Mesendoderm (in vitro differentiated cells): Measurements from ENCODE around the gene ZNF831.

Experiments
- DNase-seq: peaks from one replicate; pipeline ENCODE4 v3.0.0; 2013
- H2AK5ac ChIP-seq: 2 replicates; pipeline ENCODE4 v1.6.1; 2013; ENCODE audit warnings: low read length, inconsistent platforms
- H2BK120ac ChIP-seq: 2 replicates; pipeline ENCODE4 v1.6.1; 2013; ENCODE audit warnings: low read depth, mild to moderate bottlenecking, low read length, moderate library complexity, mixed read lengths
- H2BK15ac ChIP-seq: replicated peaks from 2 replicates; pipeline ENCODE4 v1.6.1; 2013; ENCODE audit warnings: low read depth, mild to moderate bottlenecking, moderate library complexity
- H2BK5ac ChIP-seq: 2 replicates; pipeline ENCODE4 v1.6.1; 2013; ENCODE audit warnings: low read length, inconsistent platforms
- H3K18ac ChIP-seq: 2 replicates; pipeline ENCODE4 v1.6.1; 2013; ENCODE audit warnings: mild to moderate bottlenecking, low read length, mixed read lengths
- H3K23ac ChIP-seq: one replicate; pipeline ENCODE4 v1.6.1; 2013; ENCODE audit warnings: low read length
- H3K27ac ChIP-seq: 2 replicates; pipeline ENCODE4 v1.5.1; 2013; ENCODE audit warnings: low read depth, mild to moderate bottlenecking, inconsistent platforms, low read length, moderate library complexity
- H3K27me3 ChIP-seq: 2 replicates; pipeline ENCODE4 v1.6.1; 2013; ENCODE audit warnings: low read length, control low read depth, mild to moderate bottlenecking, inconsistent platforms; ENCODE audit not compliant: insufficient read depth, poor library complexity
- H3K36me3 ChIP-seq: 2 replicates; pipeline ENCODE4 v1.6.1; 2013; ENCODE audit warnings: low read length, inconsistent platforms; ENCODE audit not compliant: control insufficient read depth, insufficient read depth
- H3K4ac ChIP-seq: one replicate; pipeline ENCODE4 v1.6.1; 2013; ENCODE audit warnings: low read depth, mild to moderate bottlenecking, low read length, moderate library complexity
- H3K4me1 ChIP-seq: 2 replicates; pipeline ENCODE4 v1.6.1; 2013; ENCODE audit warnings: low read depth, low read length, inconsistent platforms; ENCODE audit not compliant: control insufficient read depth
- H3K4me2 ChIP-seq: 2 replicates; pipeline ENCODE4 v1.6.1; 2013; ENCODE audit warnings: low read length
- H3K4me3 ChIP-seq: 2 replicates; pipeline ENCODE4 v1.5.1; 2013; ENCODE audit warnings: mild to moderate bottlenecking, low read length
- H3K56ac ChIP-seq: one replicate; pipeline ENCODE4 v1.6.1; 2013; ENCODE audit warnings: low read length
- H3K79me1 ChIP-seq: 2 replicates; pipeline ENCODE4 v1.6.1; 2013; ENCODE audit warnings: low read length, inconsistent platforms
- H3K79me2 ChIP-seq: 2 replicates; pipeline ENCODE4 v1.6.1; 2013; ENCODE audit warnings: mild to moderate bottlenecking, low read length; ENCODE audit not compliant: control insufficient read depth, insufficient read depth
- H3K9ac ChIP-seq: 2 replicates; pipeline ENCODE4 v1.6.1; 2013; ENCODE audit warnings: low read length, inconsistent platforms
- H4K5ac ChIP-seq: one replicate; pipeline ENCODE4 v1.6.1; 2013; ENCODE audit warnings: low read length
- H4K8ac ChIP-seq: one replicate; pipeline ENCODE4 v1.6.1; 2013; ENCODE audit warnings: low read depth, mild to moderate bottlenecking, control low read depth, low read length, moderate library complexity
- WGBS: extraction: QIAGEN DNeasy Blood & Tissue Kit; methylation state at CpG from one replicate; pipeline ENCODE4 v1.1.7; 2013; ENCODE audit warnings: low lambda C conversion rate, missing lambda C conversion rate; ENCODE audit not compliant: insufficient coverage; ENCODE audit errors: extremely low coverage; 5-methylcytosine and 5-hydroxymethylcytosine counted together

The ZNF831 gene

DNA sequence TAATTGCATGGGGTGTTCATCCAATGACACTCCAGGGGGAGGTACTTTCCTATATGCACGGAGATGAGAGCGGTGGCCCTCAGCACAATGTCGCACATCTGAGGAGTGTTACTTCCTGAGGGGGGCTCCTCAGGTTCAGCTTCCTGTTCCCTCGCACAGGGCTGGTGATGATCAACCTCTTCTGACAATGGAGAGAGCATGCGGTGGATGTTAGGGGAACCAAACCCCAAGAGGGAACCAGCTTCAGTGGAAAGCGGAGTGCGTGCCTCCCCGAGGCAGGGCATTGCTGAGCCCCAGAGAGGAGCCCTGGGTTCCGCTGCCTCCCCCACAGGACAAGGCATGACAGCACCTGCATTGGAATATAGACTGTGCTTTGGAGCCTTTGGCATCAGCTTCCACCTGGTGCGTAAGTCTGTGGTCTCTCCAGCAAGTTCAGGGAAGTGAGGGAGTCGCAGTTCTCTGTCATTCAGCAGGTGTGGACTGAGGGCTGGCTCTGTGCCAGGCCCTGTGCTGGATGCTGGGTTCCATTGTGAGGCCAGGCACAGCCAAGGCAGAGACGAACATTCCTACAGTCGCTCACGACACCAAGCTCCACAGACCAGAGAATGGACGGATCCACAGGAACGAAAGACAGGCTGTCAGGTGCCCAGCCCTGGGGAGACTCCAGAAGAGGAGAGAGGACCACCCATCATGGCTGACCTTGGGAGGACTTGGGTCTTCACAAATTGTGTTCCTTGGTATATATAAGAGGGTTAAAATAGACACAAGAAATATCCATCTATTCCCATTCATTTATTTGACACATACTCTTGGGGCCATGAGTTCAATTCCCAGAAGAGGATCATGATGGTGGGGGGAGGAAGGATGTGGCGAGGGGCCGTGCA lies 3.9 kb upstream of the ZNF831 start:
- Histone ChIP-seq H2AK5ac (no peak overlapping the region), H3K9ac (no peak overlapping the region), H3K79me1 (no peaks in the 10 kb centered on the region), H2BK15ac (no peak overlapping the region), H3K36me3 (no peaks in the 10 kb centered on the region), H3K4me1 (no peaks in the 10 kb centered on the region), H3K56ac (no peak overlapping the region), H3K79me2 (no peaks in the 10 kb centered on the region), H3K27ac (no peak overlapping the region), H4K8ac (no peak overlapping the region), H3K23ac (no peak overlapping the region), H3K4me3 (no peak overlapping the region), H3K18ac (no peak overlapping the region), H3K27me3 (no peaks in the 10 kb centered on the region), H4K5ac (no peak overlapping the region), H2BK120ac (no peak overlapping the region), H3K4me2 (no peak overlapping the region), H2BK5ac (no peak overlapping the region), H3K4ac (no peak overlapping the region)
- DNase-seq, result peak; percentile 10
- WGBS, result no CpG with 5 or more reads among the region's 18 CpGs

- H3K36me3 ChIP-seq, result no peaks in the 10 kb centered on the region
- no peak overlapping the region for H3K18ac ChIP-seq
- H3K27ac ChIP-seq, result no peak overlapping the region
- no peaks in the 10 kb centered on the region for H3K79me2 ChIP-seq
- H3K4me3 ChIP-seq, result no peak overlapping the region
- no peaks in the 10 kb centered on the region for H3K4me1 ChIP-seq
- H4K5ac ChIP-seq, result no peak overlapping the region
- no peaks in the 10 kb centered on the region for H3K79me1 ChIP-seq
- H2AK5ac ChIP-seq, result no peak overlapping the region
- no peak overlapping the region for H3K9ac ChIP-seq
- H3K56ac ChIP-seq, result no peak overlapping the region
- no peak overlapping the region for H2BK120ac ChIP-seq
- WGBS, result no CpG with 5 or more reads among the region's 9 CpGs
- H4K8ac ChIP-seq, result no peak overlapping the region
- H3K27me3 ChIP-seq, result no peaks in the 10 kb centered on the region
- no peak overlapping the region for H2BK5ac ChIP-seq
- no peak overlapping the region for H2BK15ac ChIP-seq
- H3K4me2 ChIP-seq, result no peak overlapping the region
- H3K4ac ChIP-seq, result no peak overlapping the region
- no peak for DNase-seq
- H3K23ac ChIP-seq, result no peak overlapping the region
Measured at GRCh38 chr20:59160389-59161115, 3.1 kb upstream of the ZNF831 start.

GRCh38 chr20:59161721-59162120 lies 1.9 kb upstream of the ZNF831 start:
- Histone ChIP-seq H3K27ac (no peak overlapping the region), H3K27me3 (no peaks in the 10 kb centered on the region)
- WGBS, result no CpG with 5 or more reads among the region's 2 CpGs

GRCh38 chr20:59164686-59165391 lies 1.2 kb downstream of the ZNF831 start:
- Histone ChIP-seq H3K27me3 (no peaks in the 10 kb centered on the region), H2BK5ac (no peak overlapping the region), H3K4me1 (no peaks in the 10 kb centered on the region), H2BK15ac (no peak overlapping the region), H3K79me1 (no peaks in the 10 kb centered on the region), H3K23ac (no peak overlapping the region), H3K4me3 (no peak overlapping the region), H3K18ac (no peak overlapping the region), H3K4me2 (no peak overlapping the region), H4K8ac (no peak overlapping the region), H3K36me3 (no peaks in the 10 kb centered on the region), H4K5ac (no peak overlapping the region), H3K79me2 (no peaks in the 10 kb centered on the region), H3K56ac (no peak overlapping the region), H2BK120ac (no peak overlapping the region), H3K27ac (no peak overlapping the region), H3K4ac (no peak overlapping the region), H2AK5ac (no peak overlapping the region), H3K9ac (no peak overlapping the region)
- no CpG with 5 or more reads among the region's 9 CpGs for WGBS
- no peak for DNase-seq

More at GRCh38 chr20:59161721-59162120, 1.9 kb upstream of the ZNF831 start:
- no peak overlapping the region for H2BK5ac ChIP-seq
- no peak overlapping the region for H4K8ac ChIP-seq
- no peak overlapping the region for H3K56ac ChIP-seq
- H3K79me2 ChIP-seq, result no peaks in the 10 kb centered on the region
- no peak overlapping the region for H3K4ac ChIP-seq
- no peak overlapping the region for H3K18ac ChIP-seq
- no peak overlapping the region for H3K4me2 ChIP-seq
- H2AK5ac ChIP-seq, result no peak overlapping the region
- no peak overlapping the region for H3K9ac ChIP-seq
- H2BK15ac ChIP-seq, result no peak overlapping the region
- no peak overlapping the region for H3K4me3 ChIP-seq
- H3K4me1 ChIP-seq, result no peaks in the 10 kb centered on the region
- H3K79me1 ChIP-seq, result no peaks in the 10 kb centered on the region
- H2BK120ac ChIP-seq, result no peak overlapping the region
- H3K23ac ChIP-seq, result no peak overlapping the region
- no peak for DNase-seq
- no peak overlapping the region for H4K5ac ChIP-seq
- no peaks in the 10 kb centered on the region for H3K36me3 ChIP-seq

- Histone ChIP-seq H3K79me2 (no peaks in the 10 kb centered on the region), H3K18ac (no peak overlapping the region), H3K4ac (no peak overlapping the region), H3K23ac (no peak overlapping the region), H3K79me1 (no peaks in the 10 kb centered on the region), H3K4me2 (no peak overlapping the region), H2BK120ac (no peak overlapping the region), H3K56ac (no peak overlapping the region), H3K4me1 (no peaks in the 10 kb centered on the region), H3K4me3 (no peak overlapping the region), H2BK5ac (no peak overlapping the region), H3K27ac (no peak overlapping the region), H3K9ac (no peak overlapping the region), H2BK15ac (no peak overlapping the region), H4K8ac (no peak overlapping the region), H3K36me3 (no peaks in the 10 kb centered on the region), H2AK5ac (no peak overlapping the region), H4K5ac (no peak overlapping the region), H3K27me3 (no peaks in the 10 kb centered on the region)
- no peak for DNase-seq
- WGBS, result no CpG with 5 or more reads among the region's 1 CpG
Measured at GRCh38 chr20:59165396-59165795, 1.8 kb downstream of the ZNF831 start.
